Kasumi-1 (cell line): ENCODE data around the gene SNX3.
A peak's percentile ranks its signal among the peaks of the same experiment; 100 is the strongest.
"Not testable (repeated sequence)": the region's sequence is repeated elsewhere in the genome, so short reads cannot be mapped to it uniquely, and the experiment has no call there.

ENCODE experiments used
- DNase-seq, 2 experiments: peaks; one replicate each; lab custom pipeline; 2025; lab: John Stamatoyannopoulos, UW

Gene SNX3

DNA sequence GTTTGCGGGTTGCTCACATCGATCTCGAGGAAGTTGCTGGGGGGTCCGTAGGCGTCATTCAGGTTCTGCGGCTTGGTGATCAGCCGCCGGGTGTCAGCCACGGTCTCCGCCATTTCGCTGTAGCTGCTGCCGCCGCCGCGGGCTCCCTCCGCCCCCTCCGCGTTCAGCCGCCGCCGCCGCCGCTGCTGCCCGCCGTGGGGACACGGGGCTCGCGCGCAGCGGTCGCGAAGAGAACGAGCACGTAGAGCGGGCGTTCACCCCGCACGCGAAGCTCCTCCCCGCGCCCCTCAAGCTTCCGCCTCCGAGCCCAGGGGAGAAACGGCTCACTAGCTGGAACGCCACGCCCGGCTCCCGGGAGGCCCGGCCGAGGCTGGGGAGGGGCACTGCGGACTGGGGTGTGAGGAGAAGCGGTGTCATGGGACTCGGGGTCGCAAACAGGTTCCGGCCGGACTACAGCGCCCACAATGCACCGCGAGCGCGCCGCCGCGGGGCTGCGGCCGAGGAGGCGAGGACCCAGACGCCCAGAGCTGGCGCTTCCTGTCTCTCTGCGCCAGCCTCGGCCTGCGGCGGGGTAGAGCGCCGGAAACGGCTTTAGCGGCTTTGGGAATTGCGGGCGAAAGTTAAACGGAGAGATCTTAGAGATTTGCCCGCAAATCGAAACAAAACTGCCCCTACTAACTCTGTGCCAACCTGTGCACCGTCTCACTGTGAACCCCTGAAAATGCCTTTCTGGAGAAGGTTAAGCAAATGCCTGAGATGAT is at the start of gene SNX3:
SNX3 (minus strand) TSS at position 232 of the 761 bp plus-strand sequence; CDS start at position 113, 119 bp downstream.
- peak; percentile 88 to 94 for DNase-seq

DNA sequence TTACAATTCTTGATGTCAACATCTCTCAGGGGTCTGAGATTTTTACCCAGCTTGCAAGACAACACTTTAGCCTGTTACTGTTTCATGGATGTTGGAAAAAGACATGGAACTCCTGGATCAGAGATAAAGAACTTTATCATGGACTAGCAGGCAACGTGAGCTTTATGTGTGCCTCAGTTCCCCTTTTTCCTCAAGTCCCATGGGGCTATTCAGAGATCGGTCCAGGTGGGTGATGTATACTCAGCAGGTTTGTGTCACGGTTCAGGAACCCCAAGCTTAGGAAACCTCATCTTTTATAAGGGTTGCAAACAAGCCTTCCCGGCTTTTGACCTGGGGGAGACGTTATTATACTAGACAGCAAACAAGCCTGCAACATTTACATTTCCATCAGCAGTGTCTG is 49.0 kb upstream of the SNX3 start:
- DNase-seq, result no peak

DNA sequence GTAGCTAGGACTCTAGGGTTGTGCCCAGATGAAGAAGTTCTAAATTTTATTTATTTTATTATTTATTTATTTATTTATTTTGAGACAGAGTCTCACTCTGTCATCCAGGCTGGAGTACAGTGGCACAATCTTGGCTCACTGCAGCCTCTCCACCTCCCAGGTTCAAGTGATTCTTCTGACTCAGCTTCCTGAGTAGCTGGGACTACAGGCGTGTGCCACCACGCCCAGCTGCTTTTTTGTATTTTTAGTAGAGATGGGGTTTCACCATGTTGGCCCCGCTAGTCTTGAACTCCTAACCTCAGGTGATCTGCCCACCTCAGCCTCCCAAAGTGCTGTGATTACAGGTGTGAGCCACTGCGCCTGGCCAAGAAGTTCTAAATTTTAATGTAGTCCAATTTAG is 47.8 kb upstream of the SNX3 start:
- DNase-seq, result not testable (repeated sequence)

DNA sequence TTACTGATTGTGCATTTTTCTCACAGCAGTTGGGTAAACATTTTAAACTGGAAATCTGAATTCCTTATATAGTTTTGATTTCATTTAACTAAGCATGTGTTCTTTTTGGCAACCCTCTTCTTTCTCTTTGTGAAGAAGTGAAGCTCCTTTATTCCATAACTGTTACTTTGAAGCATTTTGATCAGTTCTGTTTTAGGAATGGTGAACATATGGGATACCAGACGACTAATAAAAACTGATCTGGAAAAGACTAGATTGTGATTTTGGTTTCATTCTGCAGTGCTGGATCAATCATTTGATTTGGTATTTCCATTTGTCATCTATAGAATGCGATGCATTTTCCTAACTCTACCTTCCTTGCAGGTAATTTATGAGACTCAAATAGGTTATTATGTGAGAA is 43.8 kb upstream of the SNX3 start:
- no peak for DNase-seq

DNA sequence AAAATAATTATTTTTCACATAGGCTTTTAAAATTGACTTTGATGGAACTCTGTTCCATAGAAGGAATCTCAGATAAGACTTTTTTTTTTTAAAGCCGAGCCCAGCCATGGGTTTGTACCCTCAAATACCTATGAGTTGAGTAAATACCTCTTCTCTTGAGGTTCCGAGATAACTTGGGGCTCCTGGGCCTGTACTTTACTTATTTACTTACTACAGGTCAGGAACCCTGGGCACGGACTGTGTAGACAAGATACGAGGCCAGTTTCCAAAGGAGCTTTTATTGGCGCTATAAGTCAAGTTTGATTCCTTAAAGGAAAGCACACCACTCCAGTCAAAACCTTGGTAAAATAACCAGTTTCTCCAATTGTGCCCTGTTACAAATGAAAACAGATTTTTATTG is 41.5 kb upstream of the SNX3 start:
- no peak for DNase-seq

DNA sequence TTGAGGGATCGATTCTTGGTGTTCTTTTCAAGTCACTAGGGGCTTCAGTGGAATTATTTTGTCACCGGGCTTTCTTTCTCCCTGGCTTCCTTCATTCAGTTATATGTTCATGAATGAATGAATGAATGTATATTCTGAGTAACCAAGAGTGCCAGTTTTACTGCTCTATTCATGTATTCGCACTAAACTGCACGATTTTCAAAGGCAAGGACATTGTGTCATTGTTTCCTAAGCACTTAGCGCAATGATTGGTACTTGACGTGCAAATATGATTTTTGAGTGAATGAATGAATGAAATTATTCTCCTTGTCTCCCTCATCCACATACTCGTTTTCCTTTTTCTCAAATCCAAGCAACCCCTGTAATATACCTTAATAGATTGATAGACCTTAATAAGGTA is 34.8 kb upstream of the SNX3 start:
- DNase-seq, result no peak

DNA sequence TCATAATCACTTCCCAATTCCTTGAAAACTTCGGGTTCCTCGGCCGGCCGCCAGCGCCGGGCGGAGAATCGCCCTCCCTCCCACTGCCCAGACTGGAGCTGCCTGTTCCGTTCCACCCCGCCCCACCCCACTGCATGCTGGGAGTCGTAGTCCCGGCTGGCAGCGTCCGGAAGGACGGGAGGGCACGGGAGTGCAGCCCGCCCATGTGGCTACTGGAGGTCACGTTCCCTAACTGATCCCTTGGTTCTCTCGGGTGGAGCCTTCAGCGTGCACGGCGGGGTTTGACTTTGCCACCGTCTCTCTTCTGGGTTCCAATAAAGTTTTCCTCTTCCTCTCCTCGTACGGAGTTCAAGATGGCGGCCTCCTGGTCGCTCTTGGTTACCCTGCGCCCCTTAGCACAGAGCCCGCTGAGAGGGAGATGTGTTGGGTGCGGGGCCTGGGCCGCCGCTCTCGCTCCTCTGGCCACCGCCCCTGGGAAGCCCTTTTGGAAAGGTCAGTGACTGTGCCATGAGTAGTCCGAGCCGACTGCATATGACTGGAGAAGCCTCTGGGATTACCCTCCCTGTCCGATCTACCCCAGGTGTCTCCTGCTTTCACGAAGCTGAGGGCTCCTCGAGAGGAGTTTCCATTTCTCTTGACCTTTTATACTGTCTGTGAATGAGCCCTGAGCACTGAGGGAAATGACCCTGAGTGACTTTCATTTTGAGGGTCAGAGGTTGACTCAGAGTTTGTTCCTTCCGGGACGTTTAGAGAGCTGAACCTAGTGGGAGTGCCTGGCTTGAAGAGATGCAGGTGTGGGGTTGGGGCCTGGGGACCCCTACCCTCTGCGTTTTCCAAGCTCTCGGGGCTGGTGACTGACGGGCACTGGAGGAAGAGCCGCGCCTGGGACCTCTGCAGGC is 34.1 kb upstream of the SNX3 start, which contains the start of gene AFG1L:
AFG1L (plus strand) TSS at position 328 of the 899 bp plus-strand sequence; CDS start at position 354, 26 bp downstream.
- peak; percentile 81 to 87 for DNase-seq

DNA sequence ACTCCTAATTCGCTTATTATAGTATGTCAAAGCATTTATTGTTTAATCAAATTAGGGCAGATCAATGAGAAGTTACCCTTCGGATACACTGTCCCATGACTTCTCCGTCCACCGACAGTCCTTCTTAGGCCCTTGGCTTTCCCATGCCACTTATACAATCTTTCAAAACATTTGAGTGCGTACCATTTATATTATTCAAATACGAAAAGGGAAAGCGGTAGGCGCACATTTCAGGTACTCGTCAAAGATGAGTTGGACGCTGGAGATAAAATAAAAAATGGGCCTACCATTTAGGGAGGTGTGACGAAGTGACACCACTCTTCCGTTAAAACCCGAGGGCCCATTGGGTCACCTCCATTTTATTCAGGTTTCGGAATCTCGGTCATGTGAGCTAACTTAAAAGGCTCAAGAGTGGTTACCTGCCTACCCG is 33.5 kb upstream of the SNX3 start:
- no peak for DNase-seq

DNA sequence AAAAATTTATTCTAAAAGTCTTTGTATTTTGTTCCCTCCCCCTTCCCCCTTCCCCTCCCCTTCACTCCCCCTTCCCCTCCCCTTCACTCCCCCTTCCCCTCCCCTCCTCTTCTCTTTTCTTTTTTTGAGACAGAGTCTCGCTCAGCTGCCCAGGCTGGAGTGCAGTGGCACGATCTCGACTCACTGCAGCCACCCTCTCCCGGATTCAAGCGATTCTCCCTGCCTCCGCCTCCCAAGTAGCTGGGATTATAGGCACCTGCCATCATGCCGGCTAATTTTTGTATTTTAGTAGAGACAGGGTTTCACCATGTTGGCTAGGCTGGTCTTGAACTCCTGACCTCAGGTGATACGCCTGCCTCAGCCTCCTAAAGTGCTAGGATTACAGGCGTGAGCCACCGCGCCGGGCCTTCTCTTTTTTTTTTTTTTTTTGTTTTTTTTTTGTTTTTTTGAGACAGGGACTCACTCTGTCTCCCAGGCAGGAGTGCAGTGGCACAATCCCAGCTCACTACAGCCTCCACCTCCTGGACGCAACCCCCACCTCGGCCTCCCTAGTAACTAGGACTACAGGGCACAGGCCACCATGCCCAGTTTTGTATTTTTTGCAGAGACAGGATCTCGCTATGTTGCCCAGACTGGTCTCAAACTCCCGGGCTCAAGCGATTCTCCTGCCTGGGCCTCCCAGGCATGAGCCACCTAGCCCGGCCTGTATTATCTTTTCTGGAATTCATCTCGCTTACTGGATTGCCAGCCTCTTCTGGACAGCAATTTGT is 32.9 kb upstream of the SNX3 start:
- DNase-seq, result no peak

DNA sequence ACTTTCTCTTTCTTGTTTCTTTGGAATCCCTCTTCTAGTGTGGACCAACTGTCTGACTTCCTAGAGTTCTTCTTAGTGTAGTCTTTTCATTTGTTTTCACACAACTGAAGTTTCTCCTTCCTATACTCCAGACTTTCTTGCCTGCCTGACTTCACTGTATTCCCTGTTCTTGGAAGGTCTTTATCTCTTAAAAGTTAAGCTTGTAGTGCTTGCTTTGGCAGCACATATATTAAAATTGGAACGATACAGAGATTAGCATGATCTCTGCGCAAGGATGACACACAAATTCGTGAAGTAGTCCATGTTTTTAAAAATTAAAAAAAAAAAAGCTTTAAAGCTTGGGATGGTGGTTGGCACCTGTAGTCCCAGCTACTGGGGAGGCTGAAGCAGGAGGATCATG is 31.7 kb upstream of the SNX3 start:
- not testable (repeated sequence) for DNase-seq

DNA sequence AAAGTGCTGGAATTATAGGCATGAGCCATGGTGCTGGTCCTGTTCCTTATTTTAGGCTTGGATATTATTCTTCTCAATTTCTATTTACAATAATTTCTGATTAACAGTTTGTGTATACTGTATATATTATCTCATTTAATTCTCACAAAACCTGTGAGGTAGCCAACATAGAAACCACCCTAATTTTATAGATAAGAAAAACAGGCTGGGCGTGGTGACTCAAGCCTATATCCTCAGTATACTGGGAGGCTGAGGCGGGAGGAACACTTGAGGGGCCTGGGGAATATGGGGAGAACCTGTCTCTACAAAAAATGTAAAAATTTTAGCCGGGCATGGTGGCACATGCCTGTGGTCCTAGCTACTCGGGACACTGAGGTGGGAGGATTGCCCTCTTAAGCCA is 30.3 kb upstream of the SNX3 start:
- DNase-seq, result no peak

DNA sequence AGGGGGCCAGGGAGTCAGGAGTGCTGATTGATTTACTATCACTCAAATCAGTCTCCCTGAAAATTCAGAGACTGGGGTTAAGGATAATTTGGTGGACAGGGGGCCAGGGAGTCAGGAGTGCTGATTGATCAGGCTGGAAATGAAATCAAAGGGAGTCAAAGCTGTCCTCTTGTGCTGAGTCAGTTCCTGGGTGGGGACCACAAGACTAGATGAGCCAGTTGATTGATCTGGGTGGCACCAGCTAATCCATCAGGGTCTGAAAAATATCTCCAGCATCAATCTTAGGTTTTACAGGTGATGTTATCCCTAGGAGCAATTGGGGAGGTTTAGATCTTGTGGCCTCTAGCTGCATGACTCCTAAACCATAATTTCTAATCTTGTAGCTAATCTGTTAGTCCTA is 27.9 kb upstream of the SNX3 start:
- no peak for DNase-seq

DNA sequence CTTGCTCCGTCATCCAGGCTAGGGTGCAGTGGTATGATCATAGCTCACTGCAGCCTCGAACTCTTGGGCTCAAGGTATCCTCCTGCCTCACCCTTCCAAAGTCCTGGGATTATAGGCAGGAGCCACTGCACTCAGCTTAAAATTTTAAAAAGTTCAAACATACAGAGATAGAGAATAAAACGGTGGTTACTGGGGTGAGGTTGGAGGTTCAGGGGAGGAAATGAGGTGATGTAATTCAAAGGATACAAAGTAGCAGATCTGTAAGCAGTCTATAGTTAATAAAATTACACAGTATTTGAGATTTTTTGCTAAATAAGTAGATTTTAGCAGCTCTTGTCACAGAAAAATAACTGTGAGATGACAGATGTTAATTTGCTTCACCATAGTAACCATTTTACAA is 26.5 kb upstream of the SNX3 start:
- no peak for DNase-seq

DNA sequence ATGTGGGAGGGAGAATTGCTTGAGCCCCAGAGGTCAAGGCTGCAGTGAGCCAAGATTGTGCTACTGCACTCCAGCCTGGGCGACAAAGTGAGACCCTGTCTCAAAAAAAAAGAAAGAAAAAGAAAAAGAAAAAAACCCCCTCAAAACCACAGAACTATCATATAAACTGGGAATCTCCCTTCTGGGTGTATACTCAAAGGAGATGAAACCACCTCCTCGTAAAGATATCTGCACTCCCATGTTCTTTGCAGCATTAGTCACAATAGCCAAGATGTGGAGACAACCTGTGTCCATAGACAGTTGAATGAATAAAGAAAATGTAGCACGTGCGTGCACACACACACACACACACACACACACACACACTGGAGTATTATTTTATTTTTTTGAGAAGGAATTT is 25.5 kb upstream of the SNX3 start:
- DNase-seq, result no peak

DNA sequence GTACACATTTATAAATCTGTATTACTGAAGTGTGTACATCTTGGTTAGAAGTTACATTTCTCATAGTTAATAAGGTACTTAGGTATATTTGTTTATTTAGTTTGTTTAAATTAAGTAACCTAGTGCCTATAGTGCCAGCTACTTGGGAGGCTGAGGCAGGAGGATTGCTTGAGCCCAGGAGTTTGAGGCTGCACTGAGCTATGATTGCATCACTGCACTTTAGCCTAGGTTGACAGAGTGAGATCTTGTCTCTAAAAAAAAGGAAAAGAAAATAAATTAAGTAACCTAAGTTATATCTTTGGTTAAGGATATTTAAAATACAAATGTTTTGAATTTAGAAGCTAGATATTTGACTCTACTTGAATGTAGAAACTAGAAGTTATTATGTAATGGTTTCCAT is 24.5 kb upstream of the SNX3 start:
- no peak for DNase-seq

DNA sequence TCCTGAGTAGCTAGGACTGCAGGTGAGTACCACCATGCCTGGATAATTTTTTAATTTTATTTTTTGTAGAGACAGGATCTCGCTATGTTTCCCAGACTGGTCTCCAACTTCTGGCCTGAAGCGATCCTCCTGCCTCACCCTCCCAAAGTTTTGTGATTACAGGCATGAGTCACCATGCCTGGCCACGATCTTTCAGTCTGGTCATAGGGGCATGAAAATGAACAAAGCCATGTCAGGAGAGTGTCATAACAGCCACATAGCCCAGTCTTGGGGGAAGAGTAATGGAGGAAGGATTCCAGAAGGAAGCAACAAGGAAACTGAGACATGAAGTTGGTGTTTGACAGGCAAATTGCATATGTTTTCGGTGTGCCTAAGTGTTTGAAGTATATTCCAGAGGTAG is 17.0 kb upstream of the SNX3 start:
- no peak for DNase-seq

DNA sequence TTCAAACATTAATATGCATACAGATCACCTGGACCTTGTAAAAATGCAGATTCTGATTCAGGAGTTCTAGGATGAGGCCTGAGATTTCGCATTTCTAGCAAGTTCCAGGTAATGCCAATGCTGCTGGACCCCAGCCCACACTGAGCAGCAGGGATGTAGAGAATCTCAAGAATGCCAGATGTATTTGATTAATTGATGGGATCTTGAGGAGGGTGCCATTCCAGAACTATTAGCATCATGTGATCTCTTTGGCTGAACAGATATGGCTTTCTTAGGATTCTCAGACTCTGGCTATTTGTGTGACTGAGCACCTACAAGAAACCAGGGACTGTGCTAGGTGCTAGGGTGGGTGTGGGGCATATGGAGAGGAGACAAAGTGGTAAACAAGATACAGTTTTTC is 16.5 kb upstream of the SNX3 start:
- DNase-seq, result no peak

DNA sequence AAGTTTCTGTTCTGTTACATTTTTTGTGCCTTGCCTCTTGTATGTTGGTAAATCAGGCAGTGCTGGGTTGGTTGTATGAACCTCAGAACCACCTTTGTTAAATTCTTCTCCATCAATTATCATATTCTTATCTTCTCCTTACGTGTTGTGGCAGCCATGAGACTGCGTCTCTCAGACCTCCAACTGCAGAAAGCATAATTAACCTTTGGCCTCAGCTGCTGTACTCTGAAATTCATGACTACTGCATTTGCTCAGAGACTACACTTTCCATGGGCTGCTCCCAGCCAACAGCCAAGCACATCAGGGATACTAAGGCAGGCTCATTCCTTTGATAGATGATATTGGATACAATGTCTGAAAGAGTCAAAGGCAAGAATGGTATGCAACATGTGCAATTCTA is 15.1 kb upstream of the SNX3 start:
- no peak for DNase-seq

DNA sequence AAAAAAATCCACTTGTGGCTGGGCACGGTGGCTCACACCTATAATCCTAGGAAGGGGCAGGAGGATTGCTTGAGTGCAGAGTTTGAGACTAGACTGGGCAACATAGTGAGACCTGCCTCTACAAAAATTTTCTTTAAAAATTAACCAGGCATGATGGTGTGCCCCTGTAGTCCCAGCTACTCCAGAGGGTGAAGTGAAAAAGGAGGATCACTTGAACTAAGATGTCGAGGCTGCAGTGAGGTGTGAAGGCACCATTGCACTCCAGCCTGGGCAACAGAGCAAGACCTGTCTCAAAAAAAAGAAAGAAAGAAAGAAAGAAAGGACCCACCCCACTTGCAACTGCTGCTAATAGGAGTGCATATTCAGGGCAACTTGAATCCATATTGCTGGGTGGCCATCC is 13.7 kb upstream of the SNX3 start:
- DNase-seq, result no peak

DNA sequence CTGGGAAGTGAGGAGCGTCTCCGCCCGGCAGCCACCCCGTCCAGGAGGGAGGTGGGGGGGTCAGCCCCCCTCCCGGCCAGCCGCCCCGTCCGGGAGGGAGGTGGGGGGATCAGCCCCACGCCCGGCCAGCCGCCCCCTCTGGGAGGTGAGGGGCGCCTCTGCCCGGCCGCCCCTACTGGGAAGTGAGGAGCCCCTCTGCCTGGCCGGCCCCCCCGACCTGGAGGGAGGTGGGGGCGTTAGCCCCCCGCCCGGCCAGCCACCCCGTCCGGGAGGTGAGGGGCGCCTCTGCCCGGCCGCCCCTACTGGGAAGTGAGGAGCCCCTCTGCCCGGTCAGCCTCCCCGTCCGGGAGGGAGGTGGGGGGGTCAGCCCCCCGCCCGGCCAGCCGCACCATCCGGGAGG is 9.1 kb upstream of the SNX3 start:
- not testable (repeated sequence) for DNase-seq

DNA sequence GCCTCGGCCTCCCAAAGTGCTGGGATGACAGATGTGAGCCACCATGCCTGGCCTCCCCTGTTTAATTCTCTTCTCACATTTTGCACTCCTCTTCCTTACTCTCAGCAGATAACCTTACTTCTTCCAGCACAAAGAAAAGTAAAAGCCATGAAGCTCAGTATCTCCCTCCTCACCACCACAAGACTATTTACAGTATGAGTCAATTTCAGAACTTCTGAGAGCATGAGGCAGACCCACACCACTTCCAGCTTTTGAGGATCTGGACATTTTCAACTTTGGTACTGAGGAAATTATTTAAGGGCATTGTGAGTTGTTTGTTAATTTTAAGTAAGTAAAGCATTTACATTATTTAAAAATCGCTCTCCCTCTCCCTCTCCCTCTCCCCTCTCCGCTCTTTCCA is 8.0 kb upstream of the SNX3 start:
- DNase-seq, result no peak

DNA sequence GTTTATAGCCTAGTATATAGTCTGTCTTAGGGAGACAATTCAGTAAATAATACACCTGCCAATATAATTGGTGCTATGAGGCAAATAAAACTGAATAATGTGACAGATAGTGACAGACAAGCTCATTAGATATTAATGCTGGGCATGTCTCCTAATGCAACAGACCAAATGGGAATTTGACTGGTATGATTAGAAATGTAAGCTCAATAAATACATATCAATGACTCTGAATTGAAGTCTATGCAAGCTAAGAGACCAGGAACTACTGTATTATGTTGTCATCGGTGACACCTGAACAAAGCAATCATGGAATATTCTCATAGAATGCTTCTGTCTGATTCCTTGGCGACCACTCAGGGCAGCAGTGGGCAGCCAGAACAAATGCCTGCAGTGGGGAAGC is 2.5 kb upstream of the SNX3 start:
- DNase-seq, result no peak
